ENCODE data around the gene RNASEH2C. TPM values are rescaled to one million over a fixed set of nuclear protein-coding genes. Genes with fewer than 3 reads are reported as not detected.

The RNASEH2C gene
- total RNA-seq, 1 experiment from 2014 or later = 31.8 TPM

- POLR2A ChIA-PET (ENCODE audit: unreplicated experiment) = no interaction called here
- H3K36me3 ChIP-seq (ENCODE audit: low read depth) = peaks cover 9% of the 10 kb centered on the region; the same call in 1 of the 2 replicates
- H3K4me2 ChIP-seq = no peak overlapping the region
These were observed 2.7 kb downstream of the RNASEH2C start for GRCh38 chr11:65717906-65718305.

DNA sequence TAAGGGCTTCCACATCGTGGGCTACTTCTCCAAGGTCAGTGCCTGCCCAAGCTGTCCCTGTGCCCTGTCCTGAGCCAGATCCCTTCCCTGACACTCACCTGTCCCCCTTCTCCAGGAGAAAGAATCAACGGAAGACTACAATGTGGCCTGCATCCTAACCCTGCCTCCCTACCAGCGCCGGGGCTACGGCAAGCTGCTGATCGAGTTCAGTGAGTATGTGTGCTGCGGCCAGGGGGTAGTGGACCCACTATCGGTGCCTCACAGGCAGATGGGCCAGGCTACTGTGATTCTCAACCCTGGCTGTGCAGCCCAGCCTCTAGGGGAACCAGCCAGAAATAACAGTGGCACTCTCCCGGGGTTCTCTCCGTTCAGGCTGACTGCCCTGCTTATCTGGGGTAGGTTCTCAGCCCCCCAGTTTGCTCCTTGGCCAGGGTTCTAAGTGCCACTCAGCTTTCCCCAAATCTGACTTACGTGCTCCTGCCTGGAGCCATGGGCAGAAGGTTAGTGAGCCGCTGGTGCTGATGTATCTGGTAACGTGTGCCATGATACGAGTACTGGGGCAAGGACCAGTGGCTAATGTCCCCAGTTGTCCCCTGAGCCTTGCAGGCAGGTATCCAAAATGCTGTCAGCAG is 3.7 kb downstream of the RNASEH2C start:
- TF ChIP-seq EZH2 (IDR thresholded peaks at IDR 0.05; ENCODE audit: low read depth) = no peak
- TF ChIP-seq CTCF (conservative IDR thresholded peaks at IDR 0.05) = no peak
- CTCF ChIA-PET = no interaction called here
- BruUV-seq (replicated peaks) = no TSS peak

More at GRCh38 chr11:65717906-65718305, 2.7 kb downstream of the RNASEH2C start:
- H3F3A ChIP-seq (ENCODE audit: insufficient read depth, low read depth) = peaks cover 29% of the 10 kb centered on the region; the same call in 1 of the 2 replicates
- no peaks in the 10 kb centered on the region for H3K27me3 ChIP-seq (ENCODE audit: insufficient read depth, low read depth)
- H3K27ac ChIP-seq = no peak overlapping the region
- H4K20me1 ChIP-seq (ENCODE audit: insufficient read depth) = peaks cover 10% of the 10 kb centered on the region
- peaks cover 11% of the 10 kb centered on the region for H3K4me1 ChIP-seq (replicated peaks; ENCODE audit: insufficient read depth)
- CTCF ChIA-PET = no interaction called here
- H3K4me3 ChIP-seq = no peak overlapping the region
- BruUV-seq (replicated peaks) = no TSS peak
- intact Hi-C loops (cut with micrococcal nuclease; ENCODE audit: unreplicated experiment) = no loop called here
- H3K79me2 ChIP-seq (ENCODE audit: low read depth) = peaks cover 32% of the 10 kb centered on the region
- no peak overlapping the region for H2AFZ ChIP-seq
- H3K9me3 ChIP-seq (ENCODE audit: insufficient read depth, low read depth) = no peaks in the 10 kb centered on the region
- H3K9me2 ChIP-seq (ENCODE audit: insufficient read depth) = no peaks in the 10 kb centered on the region
- TF ChIP-seq EZH2 (IDR thresholded peaks at IDR 0.05; ENCODE audit: low read depth) = no peak
- TF ChIP-seq CTCF (conservative IDR thresholded peaks at IDR 0.05) = no peak
- no peak for DNase-seq

DNA sequence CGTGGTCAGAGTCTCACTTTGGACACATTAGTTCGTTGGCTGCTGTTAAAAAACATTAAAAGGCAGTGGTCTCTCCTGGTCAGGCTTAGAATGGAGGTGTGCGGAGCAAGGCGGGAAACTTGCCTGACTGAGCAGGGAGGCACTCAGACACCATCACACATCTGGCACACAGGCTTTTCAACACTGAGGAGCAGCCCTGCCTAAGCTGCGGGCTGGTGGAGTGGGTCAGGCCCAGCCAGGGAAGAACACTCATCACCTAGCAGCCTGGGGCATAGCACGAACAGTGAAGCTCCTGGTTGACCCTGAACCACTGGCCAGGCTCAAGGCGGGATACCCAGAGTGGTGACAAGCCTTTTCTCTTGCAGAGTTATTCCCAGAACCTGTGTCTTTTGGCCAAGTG is 4.3 kb downstream of the RNASEH2C start:
- peaks cover 20% of the 10 kb centered on the region; the same call in 1 of the 2 replicates for H3F3A ChIP-seq (ENCODE audit: insufficient read depth, low read depth)
- DNase-seq = no peak
- no peaks in the 10 kb centered on the region for H3K9me2 ChIP-seq (ENCODE audit: insufficient read depth)
- H3K4me1 ChIP-seq (replicated peaks; ENCODE audit: insufficient read depth) = peaks cover 17% of the 10 kb centered on the region
- H3K4me2 ChIP-seq = no peak overlapping the region
- no peaks in the 10 kb centered on the region for H3K27me3 ChIP-seq (ENCODE audit: insufficient read depth, low read depth)
- peaks cover 35% of the 10 kb centered on the region for H3K79me2 ChIP-seq (ENCODE audit: low read depth)
- H3K27ac ChIP-seq = no peak overlapping the region
- no peak overlapping the region for H3K4me3 ChIP-seq
- TF ChIP-seq EZH2 (IDR thresholded peaks at IDR 0.05; ENCODE audit: low read depth) = no peak
- TF ChIP-seq CTCF (conservative IDR thresholded peaks at IDR 0.05) = no peak
- peaks cover 13% of the 10 kb centered on the region for H4K20me1 ChIP-seq (ENCODE audit: insufficient read depth)
- POLR2A ChIA-PET (ENCODE audit: unreplicated experiment) = interaction anchor here (0.5 kb wide), 1 partner anchor 1587 kb away, joined by 5 read pairs; no protein-coding TSS in a partner anchor
- no TSS peak for BruUV-seq (replicated peaks)
- H3K36me3 ChIP-seq (ENCODE audit: low read depth) = peaks cover 9% of the 10 kb centered on the region; the same call in 1 of the 2 replicates
- H2AFZ ChIP-seq = no peak overlapping the region
- intact Hi-C loops (cut with micrococcal nuclease; ENCODE audit: unreplicated experiment) = no loop called here
- CTCF ChIA-PET = no interaction called here
- no peaks in the 10 kb centered on the region for H3K9me3 ChIP-seq (ENCODE audit: insufficient read depth, low read depth)

More for the DNA sequence above, 3.7 kb downstream of the RNASEH2C start:
- no peak for DNase-seq
- POLR2A ChIA-PET (ENCODE audit: unreplicated experiment) = no interaction called here
- Histone ChIP-seq H3K27me3 (ENCODE audit: insufficient read depth, low read depth) (no peaks in the 10 kb centered on the region), H3K36me3 (ENCODE audit: low read depth) (peaks cover 9% of the 10 kb centered on the region; the same call in 1 of the 2 replicates), H3K4me3 (no peak overlapping the region), H3K9me2 (ENCODE audit: insufficient read depth) (no peaks in the 10 kb centered on the region), H3K4me1 (replicated peaks; ENCODE audit: insufficient read depth) (peaks cover 14% of the 10 kb centered on the region), H3K79me2 (ENCODE audit: low read depth) (peaks cover 35% of the 10 kb centered on the region), H4K20me1 (ENCODE audit: insufficient read depth) (peaks cover 13% of the 10 kb centered on the region), H3F3A (ENCODE audit: insufficient read depth, low read depth) (peaks cover 24% of the 10 kb centered on the region; the same call in 1 of the 2 replicates), H3K9me3 (ENCODE audit: insufficient read depth, low read depth) (no peaks in the 10 kb centered on the region), H3K27ac (no peak overlapping the region), H3K4me2 (no peak overlapping the region), H2AFZ (no peak overlapping the region)
- intact Hi-C loops (cut with micrococcal nuclease; ENCODE audit: unreplicated experiment) = no loop called here

Measured in PC-9 (cell line).